Mucosa of stomach (tissue), 1 donor: ENCODE measurements around the gene TEX30.
"Not testable (repeated sequence)": the region's sequence is repeated elsewhere in the genome, so short reads cannot be mapped to it uniquely, and the experiment has no call there.

ENCODE experiments used
- H3K27me3 ChIP-seq: one replicate; pipeline ENCODE4 v1.7.0; 2013; ENCODE audit warnings: mild to moderate bottlenecking, low read length; ENCODE audit not compliant: control insufficient read depth, insufficient read depth
- H3K36me3 ChIP-seq: one replicate; pipeline ENCODE4 v1.7.0; 2013; ENCODE audit warnings: low read length; ENCODE audit not compliant: control insufficient read depth, insufficient read depth
- H3K4me1 ChIP-seq: one replicate; pipeline ENCODE4 v1.7.0; 2013; ENCODE audit warnings: mild to moderate bottlenecking, low read length; ENCODE audit not compliant: control insufficient read depth, insufficient read depth
- H3K4me3 ChIP-seq: one replicate; pipeline ENCODE4 v1.7.0; 2013; ENCODE audit warnings: low read length
- H3K9ac ChIP-seq: one replicate; pipeline ENCODE4 v1.7.0; 2013; ENCODE audit warnings: mild to moderate bottlenecking, low read length, moderate library complexity
- H3K9me3 ChIP-seq: one replicate; pipeline ENCODE4 v1.7.0; 2013; ENCODE audit warnings: mild to moderate bottlenecking, low read length, moderate library complexity; ENCODE audit not compliant: control insufficient read depth
- donor health status: Pancreatic carcinoma.

Gene TEX30

DNA sequence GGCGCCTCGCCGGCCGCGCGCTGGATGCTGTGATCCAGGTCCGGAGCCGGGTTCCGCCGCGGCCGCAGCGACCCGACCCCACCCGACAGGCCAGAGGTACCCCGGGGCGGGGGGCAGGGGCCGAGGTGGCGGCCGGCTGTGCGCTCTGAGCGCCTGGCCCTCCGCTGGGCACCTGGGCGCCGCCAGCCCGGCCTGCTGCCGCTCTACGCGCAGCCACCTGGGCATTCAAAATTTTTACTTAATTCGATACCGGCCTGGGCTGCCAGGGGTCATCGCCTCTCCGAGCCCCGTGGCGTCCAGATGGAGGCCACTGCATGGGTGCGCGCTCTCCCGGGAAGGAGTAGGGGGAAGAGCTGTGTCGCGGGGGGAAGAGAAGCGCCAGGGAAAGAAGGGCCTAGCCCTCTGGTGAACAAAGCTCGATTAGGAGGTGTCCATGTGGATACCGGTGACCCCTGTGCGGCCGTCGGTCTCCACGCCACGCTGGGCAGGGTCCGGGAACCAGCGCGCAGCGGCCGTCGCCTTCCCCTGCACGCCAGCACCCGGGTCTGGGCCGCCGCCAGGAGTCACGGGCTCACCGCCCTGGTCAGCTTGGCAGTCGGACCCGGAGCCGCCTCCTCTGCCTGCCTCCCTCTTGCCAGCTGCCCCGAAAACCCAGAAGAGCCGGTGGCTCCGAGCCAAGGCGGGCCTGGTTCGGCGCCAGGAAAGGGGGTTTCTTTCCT is 26.0 kb upstream of the TEX30 start:
- no peaks in the 10 kb centered on the region for H3K36me3 ChIP-seq
- H3K9ac ChIP-seq: peak overlapping the region; percentile 85
- peak overlapping the region; percentile 74 for H3K4me3 ChIP-seq
- H3K4me1 ChIP-seq: peaks cover 5% of the 10 kb centered on the region
- H3K9me3 ChIP-seq: no peaks in the 10 kb centered on the region
- H3K27me3 ChIP-seq: no peaks in the 10 kb centered on the region

GRCh38 chr13:102798581-102799425 is 25.2 kb upstream of the TEX30 start, which contains the start of the genes BIVM and POGLUT2:
Gene BIVM, plus strand, starts transcription at chr13:102799119. Its CDS starts 8,149 bp downstream, at chr13:102807268.
Gene POGLUT2, minus strand, starts transcription at chr13:102798976. Its CDS starts 306 bp downstream, at chr13:102798670.
- H3K9ac ChIP-seq: peak within 1 kb of the TSS; percentile 85
- H3K9me3 ChIP-seq: no peaks in the 10 kb centered on the region
- no peaks in the 10 kb centered on the region for H3K36me3 ChIP-seq
- peaks cover 5% of the 10 kb centered on the region for H3K4me1 ChIP-seq
- H3K27me3 ChIP-seq: no peaks in the 10 kb centered on the region
- H3K4me3 ChIP-seq: peak within 1 kb of the TSS; percentile 74

- Histone ChIP-seq H3K4me1 (no peaks in the 10 kb centered on the region), H3K27me3 (no peaks in the 10 kb centered on the region), H3K9ac (no peak overlapping the region), H3K9me3 (no peaks in the 10 kb centered on the region), H3K4me3 (no peak overlapping the region), H3K36me3 (no peaks in the 10 kb centered on the region)
Observed at GRCh38 chr13:102793611-102794355, 20.2 kb upstream of the TEX30 start.

- H3K4me3 ChIP-seq: no peak overlapping the region
- H3K4me1 ChIP-seq: no peaks in the 10 kb centered on the region
- no peaks in the 10 kb centered on the region for H3K36me3 ChIP-seq
- H3K27me3 ChIP-seq: no peaks in the 10 kb centered on the region
- H3K9me3 ChIP-seq: no peaks in the 10 kb centered on the region
- no peak overlapping the region for H3K9ac ChIP-seq
Observed at GRCh38 chr13:102792396-102792795, 18.8 kb upstream of the TEX30 start.

GRCh38 chr13:102788683-102789082 is 15.1 kb upstream of the TEX30 start:
- H3K4me3 ChIP-seq: no peak overlapping the region
- no peak overlapping the region for H3K9ac ChIP-seq
- no peaks in the 10 kb centered on the region for H3K4me1 ChIP-seq
- no peaks in the 10 kb centered on the region for H3K27me3 ChIP-seq
- no peaks in the 10 kb centered on the region for H3K36me3 ChIP-seq
- no peaks in the 10 kb centered on the region for H3K9me3 ChIP-seq

- Histone ChIP-seq H3K27me3 (no peaks in the 10 kb centered on the region), H3K4me1 (no peaks in the 10 kb centered on the region), H3K36me3 (no peaks in the 10 kb centered on the region), H3K4me3 (no peak overlapping the region), H3K9ac (no peak overlapping the region), H3K9me3 (no peaks in the 10 kb centered on the region)
Observed at GRCh38 chr13:102784483-102784882, 10.9 kb upstream of the TEX30 start.

DNA sequence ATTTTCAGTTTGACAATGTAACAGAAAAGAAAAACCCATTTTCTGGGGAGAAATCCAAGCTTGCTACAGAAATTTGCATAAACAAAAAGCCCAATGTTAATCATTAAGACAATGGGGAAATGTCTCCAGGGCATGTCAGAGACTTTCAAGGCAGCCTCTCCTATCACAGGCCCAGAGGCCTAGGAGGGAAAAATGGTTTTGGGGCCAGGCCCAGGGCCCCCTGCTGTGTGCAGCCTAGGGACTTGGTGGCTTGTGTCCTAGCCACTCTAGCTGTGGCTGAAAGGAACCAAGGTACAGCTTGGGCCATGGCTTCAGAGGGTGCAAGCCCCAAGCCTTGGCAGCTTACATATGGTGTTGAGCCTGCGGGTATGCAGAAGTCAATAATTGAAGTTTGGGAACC is 8.0 kb upstream of the TEX30 start:
- H3K27me3 ChIP-seq: no peaks in the 10 kb centered on the region
- no peaks in the 10 kb centered on the region for H3K36me3 ChIP-seq
- no peaks in the 10 kb centered on the region for H3K9me3 ChIP-seq
- no peaks in the 10 kb centered on the region for H3K4me1 ChIP-seq
- no peak overlapping the region for H3K4me3 ChIP-seq
- H3K9ac ChIP-seq: no peak overlapping the region

DNA sequence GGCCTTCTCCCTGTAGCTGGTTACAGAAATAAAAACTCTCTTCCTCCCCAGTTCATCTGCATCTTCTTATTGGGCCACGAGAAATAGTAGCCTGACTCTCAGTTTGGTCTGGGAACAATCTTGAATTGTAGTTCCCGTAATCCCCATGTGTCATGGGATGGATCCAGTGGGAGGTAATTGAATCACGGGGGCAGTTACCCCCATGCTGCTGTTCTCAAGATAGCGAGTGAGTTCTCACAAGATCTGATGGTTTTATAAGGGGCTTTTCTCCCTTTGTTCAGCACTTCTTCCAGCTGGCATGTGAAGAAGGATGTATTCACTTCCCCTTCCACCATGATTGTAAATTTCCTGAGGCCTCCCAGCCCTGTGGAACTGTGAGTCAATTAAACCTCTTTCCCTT is 7.1 kb upstream of the TEX30 start:
- H3K27me3 ChIP-seq, H3K4me1 ChIP-seq, H3K4me3 ChIP-seq, H3K9me3 ChIP-seq, H3K36me3 ChIP-seq, H3K9ac ChIP-seq: not testable (repeated sequence)

DNA sequence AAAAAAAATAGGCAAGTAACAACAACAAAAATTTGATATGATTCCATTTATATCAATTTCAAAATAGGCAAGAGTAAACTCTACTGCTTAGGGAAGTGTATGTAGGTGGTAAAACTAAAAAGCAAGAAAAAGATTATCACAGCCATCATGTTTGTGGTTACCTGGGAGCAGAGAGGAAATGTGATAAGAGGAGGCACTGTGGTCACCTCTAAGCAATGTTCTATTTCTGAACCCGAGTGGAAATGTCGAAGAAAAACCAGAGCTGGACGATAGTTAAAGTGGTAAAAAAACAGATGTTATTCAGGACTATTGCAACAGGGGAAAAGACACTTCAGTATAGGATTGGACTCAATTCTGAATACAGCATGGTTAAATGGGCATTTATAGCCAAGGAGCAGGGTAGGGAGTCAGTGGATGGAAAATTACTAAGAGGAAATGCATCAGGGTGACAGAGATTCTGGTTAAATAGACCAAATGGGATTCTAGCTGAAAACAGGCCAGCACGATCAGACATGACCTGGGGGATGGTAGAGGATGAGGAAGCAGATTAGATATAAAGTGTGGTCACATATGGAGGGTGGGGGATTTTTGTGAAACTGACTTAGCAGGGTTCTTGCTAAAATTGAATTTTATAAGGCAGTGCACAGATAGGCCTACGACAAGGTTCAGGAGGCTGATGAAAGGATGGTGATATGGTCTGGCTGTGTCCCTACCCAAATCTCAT is 6.0 kb upstream of the TEX30 start:
- Histone ChIP-seq H3K9ac (no peak overlapping the region), H3K36me3 (no peaks in the 10 kb centered on the region), H3K4me3 (no peak overlapping the region), H3K9me3 (no peaks in the 10 kb centered on the region), H3K27me3 (no peaks in the 10 kb centered on the region), H3K4me1 (peaks cover under 1% of the 10 kb centered on the region)

GRCh38 chr13:102777736-102778135 is 4.2 kb upstream of the TEX30 start:
- H3K36me3 ChIP-seq: no peaks in the 10 kb centered on the region
- H3K9me3 ChIP-seq: no peaks in the 10 kb centered on the region
- H3K4me3 ChIP-seq: no peak overlapping the region
- H3K9ac ChIP-seq: no peak overlapping the region
- peaks cover 10% of the 10 kb centered on the region for H3K4me1 ChIP-seq
- no peaks in the 10 kb centered on the region for H3K27me3 ChIP-seq

DNA sequence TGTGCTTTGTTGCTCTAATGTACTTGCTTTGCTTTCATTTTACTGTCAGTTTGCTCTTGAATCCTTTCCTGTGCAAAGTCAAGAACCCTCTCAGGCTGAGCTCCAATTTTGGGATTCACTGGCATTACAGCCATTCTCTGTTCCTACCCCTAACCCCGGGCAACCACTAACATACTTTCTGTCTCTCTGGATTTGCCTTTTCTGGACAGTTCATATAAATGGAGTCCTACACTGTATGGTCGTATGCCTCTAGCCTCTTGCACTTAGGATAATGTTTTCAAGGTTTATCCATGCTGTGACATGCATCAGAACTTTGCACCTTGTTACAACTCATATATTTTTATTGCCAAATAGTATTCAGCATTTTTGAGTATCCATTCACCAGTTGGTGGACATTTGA is 2.7 kb upstream of the TEX30 start:
- Histone ChIP-seq H3K9me3 (no peaks in the 10 kb centered on the region), H3K4me3 (no peak overlapping the region), H3K9ac (no peak overlapping the region), H3K36me3 (no peaks in the 10 kb centered on the region), H3K27me3 (no peaks in the 10 kb centered on the region), H3K4me1 (peaks cover 14% of the 10 kb centered on the region)
